WTC11 (cell line): ENCODE measurements around the gene GALNT9.

Experiments
- CREM ChIP-seq: sonication (generic); formaldehyde crosslinking; IDR thresholded peaks from 2 replicates; pipeline ENCODE4 v1.8.1; 2022; ENCODE audit warnings: mild to moderate bottlenecking, missing genetic modification reagents, moderate library complexity
- CTCF ChIP-seq: fragments of 200-600 bp; IDR thresholded peaks from 2 replicates; pipeline ENCODE4 v1.8.0; 2022; ENCODE audit warnings: antibody characterized with exemption
- FOXP4 ChIP-seq: sonication (generic); formaldehyde crosslinking; IDR thresholded peaks from 2 replicates; pipeline ENCODE4 v1.8.0; 2022; ENCODE audit warnings: mild to moderate bottlenecking, missing genetic modification reagents
- NR3C1 ChIP-seq: sonication (generic); formaldehyde crosslinking; conservative IDR thresholded peaks from 2 replicates; pipeline ENCODE4 v1.8.1; 2023; ENCODE audit warnings: low read depth, mild to moderate bottlenecking, missing genetic modification reagents
- PRDM15 ChIP-seq: sonication (generic); formaldehyde crosslinking; IDR thresholded peaks from 2 replicates; pipeline ENCODE4 v1.8.0; 2022; ENCODE audit warnings: missing genetic modification reagents
- PRRX2 ChIP-seq: fragments of 250-450 bp; sonication (Bioruptor Pico); IDR thresholded peaks from 2 replicates; pipeline ENCODE4 v1.8.0; 2021; ENCODE audit warnings: mild to moderate bottlenecking
- ZNF423 ChIP-seq: fragments of 250-450 bp; sonication (Bioruptor Pico); IDR thresholded peaks from 2 replicates; pipeline ENCODE4 v2.1.2; 2022; ENCODE audit warnings: mild to moderate bottlenecking, moderate library complexity
- TF ChIP-seq, protein P1 (sequence below): sonication (generic); formaldehyde crosslinking; IDR thresholded peaks from 2 replicates; pipeline ENCODE4 v1.8.1; 2022; ENCODE audit warnings: mild to moderate bottlenecking, missing genetic modification reagents, moderate library complexity, borderline replicate concordance
- TF ChIP-seq, protein P2 (sequence below): sonication (generic); formaldehyde crosslinking; IDR thresholded peaks from 2 replicates; pipeline ENCODE4 v1.8.1; 2022; ENCODE audit warnings: low read depth, mild to moderate bottlenecking, moderate library complexity, missing genetic modification reagents, borderline replicate concordance
- TF ChIP-seq, protein P3 (sequence below): sonication (generic); formaldehyde crosslinking; IDR thresholded peaks from 2 replicates; pipeline ENCODE4 v1.8.1; 2023; ENCODE audit warnings: mild to moderate bottlenecking, moderate library complexity, missing genetic modification reagents

DNA sequence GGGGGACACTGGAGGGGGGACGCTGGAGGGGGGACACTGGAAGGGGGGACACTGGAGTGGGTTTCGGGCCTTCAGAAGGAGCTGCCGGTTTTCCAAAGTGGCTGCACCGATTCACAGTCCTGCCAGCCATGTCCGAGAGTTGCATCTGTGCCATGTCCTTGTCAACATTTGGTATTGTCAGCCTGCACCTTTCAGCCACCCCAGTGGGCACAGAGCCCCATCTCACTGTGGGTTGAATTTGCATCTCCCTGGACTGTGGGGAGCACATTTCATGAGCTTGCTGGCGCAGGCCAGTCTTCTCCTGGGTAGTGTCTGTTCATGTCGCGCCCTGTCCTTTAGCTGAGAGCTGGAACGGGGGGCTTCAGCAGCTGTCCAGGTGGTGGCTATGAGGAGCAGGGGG lies 72.7 kb downstream of the GALNT9 start:
- TF ChIP-seq CTCF (no peak), FOXP4 (CRISPR knock-in tag) (no peak), PRRX2 (CRISPR knock-in tag) (no peak), ZNF423 (CRISPR knock-in tag) (no peak), NR3C1 (no peak), PRDM15 (CRISPR knock-in tag) (no peak), CREM (CRISPR knock-in tag) (no peak)
- TF ChIP-seq, protein P1, sequence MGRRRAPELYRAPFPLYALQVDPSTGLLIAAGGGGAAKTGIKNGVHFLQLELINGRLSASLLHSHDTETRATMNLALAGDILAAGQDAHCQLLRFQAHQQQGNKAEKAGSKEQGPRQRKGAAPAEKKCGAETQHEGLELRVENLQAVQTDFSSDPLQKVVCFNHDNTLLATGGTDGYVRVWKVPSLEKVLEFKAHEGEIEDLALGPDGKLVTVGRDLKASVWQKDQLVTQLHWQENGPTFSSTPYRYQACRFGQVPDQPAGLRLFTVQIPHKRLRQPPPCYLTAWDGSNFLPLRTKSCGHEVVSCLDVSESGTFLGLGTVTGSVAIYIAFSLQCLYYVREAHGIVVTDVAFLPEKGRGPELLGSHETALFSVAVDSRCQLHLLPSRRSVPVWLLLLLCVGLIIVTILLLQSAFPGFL (CRISPR knock-in tag): no peak
- TF ChIP-seq, protein P2, sequence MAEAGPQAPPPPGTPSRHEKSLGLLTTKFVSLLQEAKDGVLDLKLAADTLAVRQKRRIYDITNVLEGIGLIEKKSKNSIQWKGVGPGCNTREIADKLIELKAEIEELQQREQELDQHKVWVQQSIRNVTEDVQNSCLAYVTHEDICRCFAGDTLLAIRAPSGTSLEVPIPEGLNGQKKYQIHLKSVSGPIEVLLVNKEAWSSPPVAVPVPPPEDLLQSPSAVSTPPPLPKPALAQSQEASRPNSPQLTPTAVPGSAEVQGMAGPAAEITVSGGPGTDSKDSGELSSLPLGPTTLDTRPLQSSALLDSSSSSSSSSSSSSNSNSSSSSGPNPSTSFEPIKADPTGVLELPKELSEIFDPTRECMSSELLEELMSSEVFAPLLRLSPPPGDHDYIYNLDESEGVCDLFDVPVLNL (CRISPR knock-in tag): no peak
- TF ChIP-seq, protein P3, sequence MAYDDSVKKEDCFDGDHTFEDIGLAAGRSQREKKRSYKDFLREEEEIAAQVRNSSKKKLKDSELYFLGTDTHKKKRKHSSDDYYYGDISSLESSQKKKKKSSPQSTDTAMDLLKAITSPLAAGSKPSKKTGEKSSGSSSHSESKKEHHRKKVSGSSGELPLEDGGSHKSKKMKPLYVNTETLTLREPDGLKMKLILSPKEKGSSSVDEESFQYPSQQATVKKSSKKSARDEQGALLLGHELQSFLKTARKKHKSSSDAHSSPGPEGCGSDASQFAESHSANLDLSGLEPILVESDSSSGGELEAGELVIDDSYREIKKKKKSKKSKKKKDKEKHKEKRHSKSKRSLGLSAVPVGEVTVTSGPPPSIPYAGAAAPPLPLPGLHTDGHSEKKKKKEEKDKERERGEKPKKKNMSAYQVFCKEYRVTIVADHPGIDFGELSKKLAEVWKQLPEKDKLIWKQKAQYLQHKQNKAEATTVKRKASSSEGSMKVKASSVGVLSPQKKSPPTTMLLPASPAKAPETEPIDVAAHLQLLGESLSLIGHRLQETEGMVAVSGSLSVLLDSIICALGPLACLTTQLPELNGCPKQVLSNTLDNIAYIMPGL (CRISPR knock-in tag): no peak
